AML-193 (cell line): ENCODE measurements around the gene ATP6V0A1.
"Not testable (repeated sequence)": the region's sequence is repeated elsewhere in the genome, so short reads cannot be mapped to it uniquely, and the experiment has no call there.

Source experiments
- DNase-seq, 2 experiments: peaks; one replicate each; lab custom pipeline; 2025; lab: John Stamatoyannopoulos, UW

The ATP6V0A1 gene

GRCh38 chr17:42541041-42541833 is 82.6 kb downstream of the ATP6V0A1 start:
- DNase-seq, result no peak

- DNase-seq, result no peak
Observed at GRCh38 chr17:42543190-42544079, 84.8 kb downstream of the ATP6V0A1 start.

DNA sequence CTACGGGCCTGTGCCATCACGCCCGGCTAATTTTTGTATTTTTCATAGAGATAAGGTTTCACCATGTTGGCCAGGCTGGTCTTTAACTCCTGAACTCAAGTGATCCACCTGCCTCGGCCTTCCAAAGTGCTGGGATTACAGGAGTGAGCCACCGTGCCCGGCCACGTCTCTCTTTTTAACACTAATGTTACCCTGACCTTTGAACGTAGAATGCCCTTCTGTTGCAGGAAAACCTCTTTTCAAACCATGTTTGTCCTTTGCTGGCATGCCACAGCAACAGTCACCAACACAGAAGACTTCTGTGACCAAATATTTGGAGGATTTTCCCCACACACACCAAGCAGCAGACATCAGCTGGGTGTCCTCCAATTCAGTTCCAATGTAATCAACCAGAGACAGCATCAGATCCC is 86.2 kb downstream of the ATP6V0A1 start:
- no peak for DNase-seq

DNA sequence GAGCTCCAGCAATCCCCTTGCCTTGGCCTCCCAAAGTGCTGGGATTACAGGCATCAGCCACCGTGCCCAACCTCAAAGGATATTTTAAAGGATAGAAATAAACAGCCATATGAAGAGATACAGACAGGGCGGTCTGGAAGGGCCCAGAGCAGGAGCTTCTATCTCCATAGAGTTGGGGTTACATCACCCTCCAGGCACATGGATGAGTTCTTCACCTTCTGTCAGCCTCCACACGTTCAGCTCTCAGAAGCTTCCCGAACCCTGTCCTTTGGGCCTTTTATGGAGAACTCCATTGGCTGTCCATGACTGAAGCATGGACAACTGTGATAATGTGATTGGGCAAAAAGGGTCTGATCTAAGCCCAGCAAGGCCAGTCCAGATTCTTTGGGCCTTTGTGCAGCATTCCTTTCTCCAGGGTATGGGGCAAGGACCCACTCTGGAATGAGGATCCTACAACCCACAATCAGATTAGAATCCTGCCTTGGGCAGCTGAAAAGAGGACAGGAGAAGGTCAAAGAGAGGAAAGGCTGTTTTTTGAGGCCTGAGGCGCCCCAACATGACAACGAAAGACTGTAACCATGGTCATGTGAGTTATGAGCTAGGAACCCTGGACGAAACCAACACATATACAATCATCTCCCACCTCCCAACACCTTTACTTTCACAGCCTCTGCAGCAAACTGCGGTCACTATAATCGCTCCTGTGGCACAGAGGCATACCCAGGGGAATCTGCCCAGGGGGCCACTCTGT is 87.3 kb downstream of the ATP6V0A1 start:
- not testable (repeated sequence) for DNase-seq

DNA sequence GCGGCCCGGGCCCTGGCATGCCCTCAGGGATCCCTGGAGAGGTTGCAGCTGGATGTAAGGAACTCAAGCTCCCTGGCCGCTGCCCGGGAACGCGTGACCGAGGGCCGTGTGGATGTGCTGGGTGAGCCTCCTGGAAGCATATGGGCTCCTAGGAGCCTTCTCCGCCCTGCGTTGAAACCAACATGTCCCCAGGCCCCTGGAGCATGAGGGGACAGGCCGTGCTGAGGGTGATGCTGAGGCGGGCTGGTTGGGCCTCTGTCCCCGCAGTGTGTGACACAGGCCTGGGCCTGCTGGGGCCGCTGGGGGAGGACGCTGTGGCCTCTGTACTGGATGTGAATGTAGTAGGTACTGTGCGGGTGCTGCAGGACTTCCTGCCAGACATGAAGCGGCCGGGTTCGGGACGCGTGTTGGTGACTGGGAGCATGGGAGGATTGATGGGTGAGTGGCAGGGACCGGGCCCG is 88.4 kb downstream of the ATP6V0A1 start:
- no peak for DNase-seq

GRCh38 chr17:42547698-42548069 is 89.0 kb downstream of the ATP6V0A1 start:
- no peak for DNase-seq

GRCh38 chr17:42548070-42548837 is 89.6 kb downstream of the ATP6V0A1 start:
- DNase-seq, result no peak

DNA sequence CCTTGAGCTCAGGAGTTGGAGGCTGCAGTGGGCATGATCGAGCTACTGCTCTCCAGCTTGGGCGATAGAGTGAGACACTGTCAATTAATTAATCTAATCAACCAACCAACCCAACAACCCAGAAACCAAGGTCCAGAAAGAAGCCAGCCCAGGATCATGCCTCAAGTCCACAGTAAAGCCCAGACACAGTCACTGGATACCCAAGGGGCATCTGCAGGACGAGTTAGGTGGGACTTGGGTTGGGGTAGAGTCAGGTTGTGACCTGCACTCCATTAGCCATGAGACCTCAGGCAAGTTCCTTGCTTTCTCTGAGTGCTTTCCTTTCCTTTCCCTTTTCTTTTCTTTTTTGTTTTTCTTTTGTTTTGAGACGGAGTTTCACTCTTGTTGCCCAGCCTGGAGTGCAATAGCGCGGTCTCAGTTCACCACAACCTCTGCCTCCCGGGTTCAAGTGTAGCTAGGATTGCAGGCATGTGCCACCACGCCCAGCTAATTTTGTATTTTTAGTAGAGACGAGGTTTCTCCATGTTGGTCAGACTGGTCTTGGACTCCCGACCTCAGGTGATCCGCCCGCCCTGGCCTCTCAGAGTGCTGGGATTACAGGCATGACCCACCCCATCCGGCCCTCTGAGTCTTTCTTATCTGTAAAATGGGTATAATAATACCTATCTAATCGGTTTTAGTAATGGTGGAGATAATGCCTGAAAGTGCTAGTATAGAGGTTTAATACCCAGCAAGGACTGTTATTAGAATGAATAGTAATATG is 90.5 kb downstream of the ATP6V0A1 start:
- DNase-seq, result no peak

- DNase-seq, result not testable (repeated sequence)
Observed at GRCh38 chr17:42552736-42553135, 94.1 kb downstream of the ATP6V0A1 start, which contains the start of gene HSD17B1. Gene HSD17B1, plus strand, starts transcription at chr17:42552923. Its CDS starts 11 bp downstream, at chr17:42552934.

DNA sequence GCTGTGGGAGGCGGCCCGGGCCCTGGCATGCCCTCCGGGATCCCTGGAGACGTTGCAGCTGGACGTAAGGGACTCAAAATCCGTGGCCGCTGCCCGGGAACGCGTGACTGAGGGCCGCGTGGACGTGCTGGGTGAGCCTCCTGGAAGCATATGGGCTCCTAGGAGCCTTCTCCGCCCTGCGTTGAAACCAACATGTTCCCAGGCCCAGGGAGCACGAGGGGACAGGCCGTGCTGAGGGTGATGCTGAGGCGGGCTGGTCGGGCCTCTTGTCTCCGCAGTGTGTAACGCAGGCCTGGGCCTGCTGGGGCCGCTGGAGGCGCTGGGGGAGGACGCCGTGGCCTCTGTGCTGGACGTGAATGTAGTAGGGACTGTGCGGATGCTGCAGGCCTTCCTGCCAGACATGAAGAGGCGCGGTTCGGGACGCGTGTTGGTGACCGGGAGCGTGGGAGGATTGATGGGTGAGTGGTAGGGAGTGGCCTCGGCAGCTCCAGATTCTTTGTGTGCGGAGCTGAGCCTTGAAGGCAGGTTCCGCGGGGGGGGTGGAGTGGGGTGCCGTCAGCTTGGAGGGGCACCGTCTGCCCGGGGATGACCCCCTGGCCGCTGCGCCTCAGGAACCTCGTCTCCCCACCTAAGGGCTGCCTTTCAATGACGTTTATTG is 94.6 kb downstream of the ATP6V0A1 start:
- DNase-seq, result no peak

DNA sequence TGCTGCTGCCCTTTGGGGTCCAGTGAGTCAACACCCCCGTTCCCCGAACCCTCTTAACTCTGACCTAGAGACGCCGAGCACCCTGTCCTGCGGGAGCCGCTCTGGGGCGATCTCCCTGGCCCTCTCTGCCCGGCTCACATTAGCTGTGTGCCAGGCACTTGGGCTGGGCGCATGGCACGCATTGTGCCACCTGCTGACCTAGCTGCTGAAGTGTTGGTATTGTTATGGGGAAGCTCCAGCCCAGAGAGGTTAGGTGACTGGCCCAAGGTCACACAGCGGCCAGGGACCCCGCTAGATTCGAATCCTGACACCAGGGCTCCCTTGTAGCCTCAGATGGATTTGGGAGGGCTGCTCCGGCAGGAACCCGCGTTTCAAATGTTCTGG is 95.2 kb downstream of the ATP6V0A1 start:
- no peak for DNase-seq

DNA sequence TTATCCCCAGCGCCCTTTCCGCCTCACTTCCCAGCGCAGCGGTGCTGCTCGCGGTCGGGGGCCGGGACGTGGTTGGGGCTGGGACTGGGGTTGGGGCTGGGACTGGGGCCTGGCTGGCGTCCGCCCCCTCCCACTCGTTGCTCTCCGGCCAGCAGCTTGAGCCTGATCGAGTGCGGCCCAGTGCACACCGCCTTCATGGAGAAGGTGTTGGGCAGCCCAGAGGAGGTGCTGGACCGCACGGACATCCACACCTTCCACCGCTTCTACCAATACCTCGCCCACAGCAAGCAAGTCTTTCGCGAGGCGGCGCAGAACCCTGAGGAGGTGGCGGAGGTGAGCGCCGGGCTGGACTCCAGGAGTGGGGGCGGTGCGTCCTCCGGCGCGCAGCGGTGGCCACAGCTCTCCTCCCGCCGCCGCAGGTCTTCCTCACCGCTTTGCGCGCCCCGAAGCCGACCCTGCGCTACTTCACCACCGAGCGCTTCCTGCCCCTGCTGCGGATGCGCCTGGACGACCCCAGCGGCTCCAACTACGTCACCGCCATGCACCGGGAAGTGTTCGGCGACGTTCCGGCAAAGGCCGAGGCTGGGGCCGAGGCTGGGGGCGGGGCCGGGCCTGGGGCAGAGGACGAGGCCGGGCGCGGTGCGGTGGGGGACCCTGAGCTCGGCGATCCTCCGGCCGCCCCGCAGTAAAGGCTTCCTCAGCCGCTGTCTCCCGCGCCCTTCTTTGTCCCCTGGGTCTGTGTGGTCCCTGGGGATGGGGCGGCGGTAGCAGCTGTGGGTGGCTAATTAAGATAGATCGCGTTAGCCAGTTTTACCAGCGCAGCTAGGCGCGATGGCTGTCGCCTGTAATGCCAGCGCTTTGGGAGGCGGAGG is 95.8 kb downstream of the ATP6V0A1 start:
- peak; percentile 64 to 74 for DNase-seq

GRCh38 chr17:42555122-42555622 is 96.5 kb downstream of the ATP6V0A1 start:
- no peak for DNase-seq

GRCh38 chr17:42555961-42556617 is 97.4 kb downstream of the ATP6V0A1 start:
- not testable (repeated sequence) for DNase-seq

- no peak for DNase-seq
Observed at GRCh38 chr17:42559075-42559474, 100.4 kb downstream of the ATP6V0A1 start.

DNA sequence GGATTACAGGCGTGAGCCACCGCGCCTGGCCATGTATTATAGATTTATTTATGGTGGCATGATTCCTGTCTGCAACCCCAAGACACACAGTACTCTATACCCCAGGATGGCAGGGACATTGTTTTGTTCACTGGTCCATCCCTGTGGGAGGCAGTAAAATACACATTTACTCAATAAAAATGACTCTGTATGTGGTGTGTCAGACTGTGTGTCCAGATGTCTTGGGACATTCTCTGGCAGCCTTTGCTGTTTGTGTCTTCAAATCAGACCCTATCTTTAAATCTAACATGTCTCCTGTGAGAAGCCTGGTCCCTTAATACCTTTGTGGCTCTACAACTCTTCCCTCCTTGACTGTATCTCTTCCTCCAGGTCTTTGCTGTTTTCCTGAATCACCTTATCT is 101.6 kb downstream of the ATP6V0A1 start:
- DNase-seq, result no peak

- DNase-seq, result peak; percentile 96 to 98
Observed at GRCh38 chr17:42561897-42562387, 103.3 kb downstream of the ATP6V0A1 start, which contains the start of gene COASY. Gene COASY, plus strand, starts transcription at chr17:42562148. Its CDS starts 475 bp downstream, at chr17:42562623.
